B cell (primary cell): ENCODE data around the gene ROBO2. TPM values are rescaled to one million over a fixed set of nuclear protein-coding genes. Genes with fewer than 3 reads are reported as not detected.

ENCODE experiments used
- ATAC-seq: fragments of 200-7000 bp; cut with Tn5 transposase; one replicate; pipeline ENCODE4 v1.10.0; 2021; ENCODE audit warnings: low read depth, mild to moderate bottlenecking, moderate number of reproducible peaks, moderate library complexity
- CTCF ChIA-PET: fragments of 350-600 bp; sonication (Branson Sonifier 250); formaldehyde crosslinking; loops from one replicate; lab custom pipeline; 2021; ENCODE audit warnings: antibody characterized with exemption, inconsistent platforms; lab: Charles Lee
- POLR2A ChIA-PET: fragments of 350-600 bp; sonication (Branson Sonifier 250); formaldehyde crosslinking; loops from one replicate; lab custom pipeline; 2021; ENCODE audit warnings: antibody characterized with exemption; lab: Charles Lee
- DNase-seq: peaks from one replicate; pipeline ENCODE4 v3.0.0; 2013
- H2AFZ ChIP-seq: 2 replicates; pipeline ENCODE4 v1.6.1; 2012; ENCODE audit warnings: mild to moderate bottlenecking, low read depth, low read length; ENCODE audit not compliant: insufficient read depth, poor library complexity, severe bottlenecking
- H3K27ac ChIP-seq, 2 donors: 1 replicate in 1 of 2; 2 replicates in 1 of 2; pipeline ENCODE4 v1.5.1; 2012 to 2013; ENCODE audit warnings: low read length in 2 of 2, mild to moderate bottlenecking in 2 of 2, moderate library complexity in 1 of 2
- H3K27me3 ChIP-seq, 4 experiments: fragments of 200-600 bp in 1 of 4; sonication (generic) in 1 of 4; replicated peaks in 1 of 4; 1 replicate in 2 of 4; 2 replicates in 2 of 4; pipeline versions ENCODE4 v1.6.1 to v1.7.0; 2013 to 2016; ENCODE audit warnings: low read length in 3 of 4, mild to moderate bottlenecking in 2 of 4, mixed read lengths in 1 of 4, moderate library complexity in 1 of 4; ENCODE audit not compliant: insufficient read depth in 4 of 4, control insufficient read depth in 3 of 4; ENCODE audit errors: control extremely low read depth in 1 of 4
- H3K36me3 ChIP-seq, 2 experiments: replicated peaks in 1 of 2; 1 replicate in 1 of 2; 2 replicates in 1 of 2; pipeline versions ENCODE4 v1.6.1 to v1.7.1; 2013; ENCODE audit warnings: low read length in 1 of 2; ENCODE audit not compliant: insufficient read depth in 2 of 2, control insufficient read depth in 1 of 2; ENCODE audit errors: control extremely low read depth in 1 of 2, extremely low read depth in 1 of 2
- H3K4me1 ChIP-seq, 2 donors: fragments of 200-600 bp in 1 of 2; sonication (generic) in 1 of 2; 1 replicate in 1 of 2; 2 replicates in 1 of 2; pipeline versions ENCODE4 v1.5.1 to v1.6.1; 2013 to 2017; ENCODE audit warnings: low read length in 2 of 2; ENCODE audit not compliant: control insufficient read depth in 2 of 2, insufficient read depth in 2 of 2
- H3K4me2 ChIP-seq: replicated peaks from 2 replicates; pipeline ENCODE3; 2012; ENCODE audit warnings: mild to moderate bottlenecking, low read depth, low read length; ENCODE audit not compliant: poor library complexity, severe bottlenecking
- H3K4me3 ChIP-seq, 5 experiments: fragments of 200-600 bp in 1 of 5; sonication (generic) in 1 of 5; 1 replicate in 3 of 5; 2 replicates in 2 of 5; pipeline versions ENCODE4 v1.5.1 to v1.7.0; 2011 to 2016; ENCODE audit warnings: low read length in 4 of 5, mild to moderate bottlenecking in 4 of 5, low read depth in 2 of 5, control low read depth in 1 of 5, moderate library complexity in 1 of 5; ENCODE audit not compliant: insufficient read depth in 1 of 5; ENCODE audit errors: control extremely low read depth in 1 of 5, extremely low read depth in 1 of 5
- H3K79me2 ChIP-seq: fragments of 200-600 bp; sonication (generic); one replicate; pipeline ENCODE4 v1.6.0; 2016; ENCODE audit warnings: low read length; ENCODE audit not compliant: control insufficient read depth, insufficient read depth
- H3K9ac ChIP-seq: fragments of 200-600 bp; sonication (generic); 2 replicates; pipeline ENCODE4 v1.6.1; 2017; ENCODE audit warnings: mild to moderate bottlenecking, low read length, moderate library complexity
- H3K9me3 ChIP-seq, 3 donors: one replicate each; pipeline versions ENCODE4 v1.6.1 to v1.7.1; 2013; ENCODE audit warnings: low read length in 2 of 3; ENCODE audit not compliant: control insufficient read depth in 2 of 3, insufficient read depth in 1 of 3; ENCODE audit errors: control extremely low read depth in 1 of 3
- H4K20me1 ChIP-seq: 2 replicates; pipeline ENCODE4 v1.6.0; 2012; ENCODE audit warnings: mild to moderate bottlenecking, low read length; ENCODE audit not compliant: insufficient read depth, control insufficient read depth, poor library complexity, severe bottlenecking
- H3K27ac Mint-ChIP-seq: one replicate; pipeline ENCODE4 v1.8.0; 2021; ENCODE audit warnings: mixed read lengths
- H3K27me3 Mint-ChIP-seq: one replicate; pipeline ENCODE4 v1.8.0; 2021; ENCODE audit warnings: mixed read lengths
- H3K4me1 Mint-ChIP-seq: one replicate; pipeline ENCODE4 v1.8.0; 2021; ENCODE audit warnings: mixed read lengths
- H3K4me3 Mint-ChIP-seq: one replicate; pipeline ENCODE4 v1.8.0; 2021; ENCODE audit warnings: mixed read lengths
- H3K9me3 Mint-ChIP-seq: one replicate; pipeline ENCODE4 v1.8.0; 2022; ENCODE audit warnings: mixed read lengths; ENCODE audit not compliant: insufficient read depth
- CTCF ChIP-seq: fragments of 200-600 bp; IDR thresholded peaks from one replicate; pipeline ENCODE4 v1.8.0; 2022; ENCODE audit warnings: antibody characterized with exemption, mild to moderate bottlenecking
- EZH2 ChIP-seq: IDR thresholded peaks from 2 replicates; pipeline ENCODE4 v1.6.1; 2012; ENCODE audit warnings: borderline replicate concordance, low read depth, mild to moderate bottlenecking, moderate library complexity, low read length; ENCODE audit not compliant: insufficient read depth, poor library complexity, severe bottlenecking
- whole genome bisulfite sequencing: methylation state at CpG from one replicate; pipeline ENCODE4 v1.1.5; 2013; ENCODE audit warnings: missing lambda C conversion rate; ENCODE audit not compliant: insufficient coverage; 5-methylcytosine and 5-hydroxymethylcytosine counted together
- intact Hi-C: fragments of 100-400 bp; cut with micrococcal nuclease; formaldehyde crosslinking; loops from one replicate; pipeline ENCODE4 v1.10.0; 2022
- polyA plus RNA-seq: library from polyadenylated mRNA; depleted of rRNA; stranded (reverse); fragments of >200 nt; gene quantifications from 2 replicates; pipeline ENCODE4 v1.2.3, GENCODE V29; 2012
- total RNA-seq, 2 donors: library from RNA; stranded (reverse); fragments of 120-200 nt in 1 of 2; gene quantifications; 1 replicate in 1 of 2; 2 replicates in 1 of 2; pipeline versions ENCODE4 v1.2.3 to v1.2.4, GENCODE V29; 2013 to 2022

Gene ROBO2
- total and polyA plus RNA-seq, 2 donors (not counting 1 experiment from before 2014, with no cell fraction given) = not detected

- no peaks in the 10 kb centered on the region for H3K27me3 Mint-ChIP-seq
- ATAC-seq = no peak
- Histone ChIP-seq H3K4me3 (no peak overlapping the region), H3K4me2 (no peak overlapping the region), H3K79me2 (no peaks in the 10 kb centered on the region), H3K9ac (no peak overlapping the region), H4K20me1 (no peaks in the 10 kb centered on the region), H3K36me3 (no peaks in the 10 kb centered on the region), H3K27ac (no peak overlapping the region), H3K9me3 (no peaks in the 10 kb centered on the region), H3K4me1 (no peaks in the 10 kb centered on the region), H2AFZ (no peak overlapping the region), H3K27me3 (no peaks in the 10 kb centered on the region)
- DNase-seq = no peak
- no peak overlapping the region for H3K4me3 Mint-ChIP-seq
- H3K4me1 Mint-ChIP-seq = no peaks in the 10 kb centered on the region
- POLR2A ChIA-PET = no interaction called here
- H3K27ac Mint-ChIP-seq = no peak overlapping the region
- intact Hi-C loops = no loop called here
- WGBS = no CpG with 5 or more reads among the region's 2 CpGs
- CTCF ChIA-PET = no interaction called here
- H3K9me3 Mint-ChIP-seq = no peaks in the 10 kb centered on the region
- TF ChIP-seq EZH2 (no peak), CTCF (no peak)
Observed at GRCh38 chr3:77160931-77161497, 121.1 kb downstream of the ROBO2 start.

GRCh38 chr3:77169823-77170222, 129.9 kb downstream of the ROBO2 start:
- Histone ChIP-seq H4K20me1 (no peaks in the 10 kb centered on the region), H3K4me3 (no peak overlapping the region), H3K27ac (no peak overlapping the region), H3K9me3 (peaks cover 0 to 4% (median 0%) of the 10 kb centered on the region in 3 donors), H3K9ac (no peak overlapping the region), H3K4me1 (no peaks in the 10 kb centered on the region), H3K79me2 (no peaks in the 10 kb centered on the region), H3K36me3 (no peaks in the 10 kb centered on the region), H3K4me2 (no peak overlapping the region), H3K27me3 (no peaks in the 10 kb centered on the region), H2AFZ (no peak overlapping the region)
- Mint-ChIP-seq H3K4me3 (no peak overlapping the region), H3K4me1 (no peaks in the 10 kb centered on the region), H3K9me3 (peaks cover 3% of the 10 kb centered on the region), H3K27ac (no peak overlapping the region), H3K27me3 (no peaks in the 10 kb centered on the region)
- POLR2A ChIA-PET = no interaction called here
- CTCF ChIA-PET = no interaction called here
- DNase-seq = no peak
- TF ChIP-seq EZH2 (no peak), CTCF (no peak)
- intact Hi-C loops = no loop called here
- WGBS = 69% methylated on average over 2 of the region's 4 CpGs
- ATAC-seq = no peak
